Heart left ventricle (tissue), 13 donors: ENCODE measurements around the gene TAF7L.

Experiments used
- POLR2A ChIP-seq, 2 donors: fragments of 450-650 bp; IDR thresholded peaks; one replicate each; pipeline ENCODE4 v1.6.1; 2017; ENCODE audit warnings: antibody characterized with exemption in 2 of 2, mild to moderate bottlenecking in 2 of 2, moderate library complexity in 2 of 2
- TF ChIP-seq, protein P1 (sequence below), 12 donors: fragments of 200-600 bp; sonication (generic) in 4 of 12; IDR thresholded peaks; one replicate each; pipeline versions ENCODE4 v1.5.0 to v1.8.0; 2018 to 2022; ENCODE audit warnings: antibody characterized with exemption in 12 of 12, mild to moderate bottlenecking in 5 of 12
- donor health status: ischemic (EF 13 %, LVEDD 7.1; RV severe dilation, severe dysfunction).
- donor health status: DM: no; HTN: yes; CAD: no.
- donor health status: DM: no; HTN: no; CAD: no.
- donor health status: ischemic (EF 25% LVEDD 6.9; RV normal size, moderate dysfunction).
- donor health status: ischemic (EF 25% LVEDD 5.7; RV mildly dilated, moderate dysfunction).
- donor health status: ischemic (EF 35%, LVEDD 5.7; RV mildly dilated, moderate dysfunction).
- donor health status: nonischemic (EF 11% LVEDD 7.7; RV severe dilation, severe dysfunction).
- donor health status: DM: yes; HTN: yes; CAD: no.
- donor health status: PGD.
- donor health status: ischemic (EF 29% LVEDD 5.4; RV normal size, mild dysfunction).
- donor health status: nonischemic (EF 23%, LVEDD 6.1; RV moderate dilation, normal function).

DNA sequence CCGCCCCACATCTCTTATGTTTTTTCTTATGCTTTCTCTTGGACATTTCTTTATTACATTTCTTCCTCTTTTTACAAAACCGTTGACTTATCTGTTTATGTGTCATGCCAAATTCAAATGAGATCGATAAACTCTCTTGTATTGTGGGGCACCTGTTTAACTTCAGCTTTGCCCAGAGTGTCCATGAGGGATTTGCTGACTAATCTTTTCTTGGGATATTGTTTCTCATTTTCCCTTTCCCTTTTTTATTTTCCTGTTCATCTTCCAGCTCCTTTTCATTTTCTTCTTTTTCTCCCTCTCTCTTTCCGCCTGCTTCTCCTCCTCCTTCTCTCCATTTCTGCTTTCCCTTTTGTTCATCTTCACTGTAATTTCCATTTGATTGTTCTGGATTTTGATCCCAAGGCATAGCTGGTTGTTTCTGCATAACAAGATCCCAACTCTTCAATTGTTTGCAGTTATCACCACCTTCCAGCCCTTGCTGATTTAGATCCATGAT, 46.7 kb upstream of the TAF7L start:
- TF ChIP-seq, protein P1, sequence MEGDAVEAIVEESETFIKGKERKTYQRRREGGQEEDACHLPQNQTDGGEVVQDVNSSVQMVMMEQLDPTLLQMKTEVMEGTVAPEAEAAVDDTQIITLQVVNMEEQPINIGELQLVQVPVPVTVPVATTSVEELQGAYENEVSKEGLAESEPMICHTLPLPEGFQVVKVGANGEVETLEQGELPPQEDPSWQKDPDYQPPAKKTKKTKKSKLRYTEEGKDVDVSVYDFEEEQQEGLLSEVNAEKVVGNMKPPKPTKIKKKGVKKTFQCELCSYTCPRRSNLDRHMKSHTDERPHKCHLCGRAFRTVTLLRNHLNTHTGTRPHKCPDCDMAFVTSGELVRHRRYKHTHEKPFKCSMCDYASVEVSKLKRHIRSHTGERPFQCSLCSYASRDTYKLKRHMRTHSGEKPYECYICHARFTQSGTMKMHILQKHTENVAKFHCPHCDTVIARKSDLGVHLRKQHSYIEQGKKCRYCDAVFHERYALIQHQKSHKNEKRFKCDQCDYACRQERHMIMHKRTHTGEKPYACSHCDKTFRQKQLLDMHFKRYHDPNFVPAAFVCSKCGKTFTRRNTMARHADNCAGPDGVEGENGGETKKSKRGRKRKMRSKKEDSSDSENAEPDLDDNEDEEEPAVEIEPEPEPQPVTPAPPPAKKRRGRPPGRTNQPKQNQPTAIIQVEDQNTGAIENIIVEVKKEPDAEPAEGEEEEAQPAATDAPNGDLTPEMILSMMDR (IDR thresholded peaks at IDR 0.05), result no peak
- TF ChIP-seq POLR2A (IDR thresholded peaks at IDR 0.05), result no peak
